K562 treated with DMSO at 1 percent for 24 hours (cell line): ENCODE measurements around the gene KRTAP9-4. TPM values are rescaled to one million over a fixed set of nuclear protein-coding genes. Genes with fewer than 3 reads are reported as not detected.

Experiments used
- total RNA-seq: library from RNA; unstranded; fragments of 300-600 nt; gene quantifications from 2 replicates; pipeline ENCODE4 v1.2.3, GENCODE V29; 2022; ENCODE audit warnings: low read depth; ENCODE audit not compliant: insufficient read depth

The KRTAP9-4 gene
- not detected in 2 replicates for total RNA-seq

GRCh38 chr17:41249637-41250240, at the start of gene KRTAP9-4:
KRTAP9-4 (plus strand) TSS chr17:41249687; CDS start chr17:41249721, 34 bp downstream.

GRCh38 chr17:41226598-41227095, 22.8 kb upstream of the KRTAP9-4 start, which contains the start of gene KRTAP9-2:
KRTAP9-2 (plus strand) TSS chr17:41226648; CDS start chr17:41226655, 7 bp downstream.

GRCh38 chr17:41232399-41233105, 16.9 kb upstream of the KRTAP9-4 start, which contains the start of gene KRTAP9-3:
KRTAP9-3 (plus strand) TSS chr17:41232449; CDS start chr17:41232502, 53 bp downstream.

GRCh38 chr17:41237949-41238437, 11.5 kb upstream of the KRTAP9-4 start, which contains the start of gene KRTAP9-8:
KRTAP9-8 (plus strand) TSS chr17:41237999; CDS start chr17:41238052, 53 bp downstream.

GRCh38 chr17:41255381-41256290, 6.1 kb downstream of the KRTAP9-4 start, which contains the start of gene KRTAP9-9:
KRTAP9-9 (plus strand) TSS chr17:41255384.

GRCh38 chr17:41265078-41265477, 15.6 kb downstream of the KRTAP9-4 start, which contains the start of gene KRTAP9-6:
KRTAP9-6 (plus strand) TSS chr17:41265378; CDS start chr17:41265378, 0 bp downstream.

GRCh38 chr17:41275648-41276190, 26.2 kb downstream of the KRTAP9-4 start, which contains the start of gene KRTAP9-7:
KRTAP9-7 (plus strand) TSS chr17:41275698; CDS start chr17:41275698, 0 bp downstream.

Other genes with a start within 250 kb of the KRTAP9-4 start
- not detected in 2 replicates for gene KRTAP3-2, start 249.8 kb upstream of the KRTAP9-4 start, total RNA-seq
- not detected in 2 replicates for gene KRTAP3-1, start 240.6 kb upstream of the KRTAP9-4 start, total RNA-seq
- not detected in 2 replicates for gene KRTAP1-5, start 222.5 kb upstream of the KRTAP9-4 start, total RNA-seq
- not detected in 2 replicates for gene KRTAP1-4, start 219.5 kb upstream of the KRTAP9-4 start, total RNA-seq
- not detected in 2 replicates for gene KRTAP1-3, start 214.8 kb upstream of the KRTAP9-4 start, total RNA-seq
- not detected in 2 replicates for gene KRTAP1-1, start 208.2 kb upstream of the KRTAP9-4 start, total RNA-seq
- gene KRTAP2-1, start 202.4 kb upstream of the KRTAP9-4 start, total RNA-seq = not detected in 2 replicates
- not detected in 2 replicates for gene KRTAP2-2, start 194.5 kb upstream of the KRTAP9-4 start, total RNA-seq
- not detected in 2 replicates for gene KRTAP2-3, start 189.6 kb upstream of the KRTAP9-4 start, total RNA-seq
- gene KRTAP2-4, start 183.8 kb upstream of the KRTAP9-4 start, total RNA-seq = not detected in 2 replicates
- not detected in 2 replicates for gene KRTAP4-7, start 165.5 kb upstream of the KRTAP9-4 start, total RNA-seq
- not detected in 2 replicates for gene KRTAP4-8, start 151.5 kb upstream of the KRTAP9-4 start, total RNA-seq
- gene KRTAP4-16, start 147.5 kb upstream of the KRTAP9-4 start, total RNA-seq = not detected in 2 replicates
- gene KRTAP4-9, start 144.3 kb upstream of the KRTAP9-4 start, total RNA-seq = not detected in 2 replicates
- not detected in 2 replicates for gene KRTAP4-11, start 131.3 kb upstream of the KRTAP9-4 start, total RNA-seq
- gene KRTAP4-12, start 125.5 kb upstream of the KRTAP9-4 start, total RNA-seq = not detected in 2 replicates
- gene KRTAP4-6, start 109.1 kb upstream of the KRTAP9-4 start, total RNA-seq = not detected in 2 replicates
- not detected in 2 replicates for gene KRTAP4-5, start 99.9 kb upstream of the KRTAP9-4 start, total RNA-seq
- gene KRTAP4-4, start 88.9 kb upstream of the KRTAP9-4 start, total RNA-seq = not detected in 2 replicates
- not detected in 2 replicates for gene KRTAP4-3, start 81.5 kb upstream of the KRTAP9-4 start, total RNA-seq
- gene KRTAP4-2, start 71.5 kb upstream of the KRTAP9-4 start, total RNA-seq = not detected in 2 replicates
- gene KRTAP4-1, start 64.8 kb upstream of the KRTAP9-4 start, total RNA-seq = not detected in 2 replicates
- gene KRTAP9-1, start 59.8 kb upstream of the KRTAP9-4 start, total RNA-seq = not detected in 2 replicates
- not detected in 2 replicates for gene KRTAP9-2, start 23.0 kb upstream of the KRTAP9-4 start, total RNA-seq
- not detected in 2 replicates for gene KRTAP9-3, start 17.2 kb upstream of the KRTAP9-4 start, total RNA-seq
- not detected in 2 replicates for gene KRTAP9-8, start 11.7 kb upstream of the KRTAP9-4 start, total RNA-seq
- gene KRTAP9-9, start 5.7 kb downstream of the KRTAP9-4 start, total RNA-seq = not detected in 2 replicates
- gene KRTAP9-6, start 15.7 kb downstream of the KRTAP9-4 start, total RNA-seq = not detected in 2 replicates
- not detected in 2 replicates for gene KRTAP9-7, start 26.0 kb downstream of the KRTAP9-4 start, total RNA-seq
- gene KRTAP29-1, start 53.2 kb downstream of the KRTAP9-4 start, total RNA-seq = not detected in 2 replicates
- not detected in 2 replicates for gene KRTAP16-1, start 59.6 kb downstream of the KRTAP9-4 start, total RNA-seq
- gene KRTAP17-1, start 66.0 kb downstream of the KRTAP9-4 start, total RNA-seq = not detected in 2 replicates
- gene KRT33A, start 101.1 kb downstream of the KRTAP9-4 start, total RNA-seq = not detected in 2 replicates
- not detected in 2 replicates for gene KRT33B, start 120.1 kb downstream of the KRTAP9-4 start, total RNA-seq
- gene KRT34, start 132.6 kb downstream of the KRTAP9-4 start, total RNA-seq = not detected in 2 replicates
- not detected in 2 replicates for gene KRT31, start 147.9 kb downstream of the KRTAP9-4 start, total RNA-seq
- gene KRT37, start 174.9 kb downstream of the KRTAP9-4 start, total RNA-seq = not detected in 2 replicates
- gene KRT38, start 191.3 kb downstream of the KRTAP9-4 start, total RNA-seq = not detected in 2 replicates
- gene KRT32, start 217.7 kb downstream of the KRTAP9-4 start, total RNA-seq = not detected in 2 replicates
- gene KRT35, start 231.5 kb downstream of the KRTAP9-4 start, total RNA-seq = not detected in 2 replicates
- gene KRT36, start 240.2 kb downstream of the KRTAP9-4 start, total RNA-seq = not detected in 2 replicates